Mesangial cell (primary cell): Measurements from ENCODE around the gene ZSCAN9. TPM values are rescaled to one million over a fixed set of nuclear protein-coding genes. Genes with fewer than 3 reads are reported as not detected.

Source experiments
- total RNA-seq: library from RNA; depleted of rRNA; stranded (reverse); fragments of >200 nt; gene quantifications from 2 replicates; pipeline ENCODE4 v1.2.3, GENCODE V29; 2015

ZSCAN9 gene
- total RNA-seq: 8.1 and 11.8 TPM in 2 replicates

GRCh38 chr6:28225056-28225834 is at the start of gene ZSCAN9:
Gene ZSCAN9, plus strand, starts transcription at chr6:28225275. Its CDS starts 1,810 bp downstream, at chr6:28227085.

GRCh38 chr6:28252009-28252975 is 27.2 kb downstream of the ZSCAN9 start, which contains the start of gene ZKSCAN4:
Gene ZKSCAN4, minus strand, starts transcription at chr6:28252269. Its CDS starts 289 bp downstream, at chr6:28251980.

GRCh38 chr6:28258877-28259777 is 34.1 kb downstream of the ZSCAN9 start, which contains the start of gene NKAPL:
Gene NKAPL, plus strand, starts transcription at chr6:28259297. Its CDS starts 75 bp downstream, at chr6:28259372.

DNA sequence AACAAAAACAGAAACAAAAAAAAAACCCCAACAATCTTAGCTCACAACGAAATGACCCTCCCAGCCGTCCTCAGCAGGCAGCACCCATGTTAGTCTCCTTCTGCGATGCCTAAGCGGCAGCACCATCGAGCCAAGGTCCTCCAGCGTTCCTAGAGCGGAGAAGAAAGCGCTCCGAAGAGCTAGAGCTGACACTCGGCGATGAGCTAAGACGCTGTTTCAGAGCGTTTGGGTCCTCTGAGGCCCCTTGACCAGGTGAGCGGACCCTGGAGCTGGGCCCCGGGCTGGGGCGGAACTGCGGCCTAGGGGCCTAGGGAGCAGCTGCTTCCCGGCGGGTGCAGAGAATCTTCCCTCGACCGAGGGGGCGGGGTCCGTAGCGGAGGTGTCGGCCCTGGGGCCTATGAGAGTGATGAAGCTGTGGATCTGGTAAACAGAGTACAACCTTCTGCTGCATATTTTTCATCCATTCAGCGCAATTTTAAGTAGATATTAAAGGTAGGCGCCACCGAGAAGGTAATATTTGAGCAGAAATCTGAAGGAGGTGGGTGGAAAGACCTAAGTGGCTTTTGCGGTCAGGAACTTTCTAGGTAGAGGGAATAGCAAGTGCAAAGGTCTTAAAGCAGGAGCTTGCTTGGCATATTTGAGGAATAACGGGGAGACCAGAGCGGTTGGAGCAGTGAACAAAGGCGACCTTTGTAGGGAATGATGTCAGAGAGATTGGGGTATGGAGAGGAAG is 42.1 kb downstream of the ZSCAN9 start, which contains the start of gene ZSCAN26:
Gene ZSCAN26 (plus strand): TSS at position 182 of the 733 bp plus-strand sequence. CDS start 4,777 bp downstream, outside the sequence.

GRCh38 chr6:28281288-28282064 is 56.4 kb downstream of the ZSCAN9 start, which contains the start of gene PGBD1:
Gene PGBD1, plus strand, starts transcription at chr6:28281572. Its CDS starts 2,242 bp downstream, at chr6:28283814.

Other genes with a start within 250 kb of the ZSCAN9 start
- 0.89 and 1.1 TPM in 2 replicates for gene ZNF165, start 144.7 kb upstream of the ZSCAN9 start, total RNA-seq
- gene ZSCAN16, start 100.7 kb upstream of the ZSCAN9 start, total RNA-seq: 2.4 and 3.5 TPM in 2 replicates
- gene ZKSCAN8, start 83.4 kb upstream of the ZSCAN9 start, total RNA-seq: 4.6 and 12.3 TPM in 2 replicates
- 1.6 and 5.2 TPM in 2 replicates for gene ZKSCAN4, start 27.0 kb downstream of the ZSCAN9 start, total RNA-seq
- gene NKAPL, start 34.0 kb downstream of the ZSCAN9 start, total RNA-seq: 0.16 and 0.63 TPM in 2 replicates
- 9.8 and 10.8 TPM in 2 replicates for gene ZSCAN26, start 41.9 kb downstream of the ZSCAN9 start, total RNA-seq
- 2.5 and 4.9 TPM in 2 replicates for gene PGBD1, start 56.3 kb downstream of the ZSCAN9 start, total RNA-seq
- 2.1 and 2.9 TPM in 2 replicates for gene ZSCAN31, start 110.9 kb downstream of the ZSCAN9 start, total RNA-seq
- gene ZKSCAN3, start 124.7 kb downstream of the ZSCAN9 start, total RNA-seq: 2.1 and 3.2 TPM in 2 replicates
- gene ZSCAN12, start 174.5 kb downstream of the ZSCAN9 start, total RNA-seq: 3.3 and 3.5 TPM in 2 replicates
- 0.65 and 7.4 TPM in 2 replicates for gene ZSCAN23, start 218.2 kb downstream of the ZSCAN9 start, total RNA-seq